ENCODE measurements around the gene UBAP2.

GRCh38 chr9:34027845-34028574 is 20.7 kb downstream of the UBAP2 start:
- TF ChIP-seq CTCF (IDR thresholded peaks at IDR 0.05): no peak
- TF ChIP-seq POLR2A (IDR thresholded peaks at IDR 0.05): no peak
